Heart right ventricle (tissue), 16 donors: ENCODE data around the gene NOPCHAP1. TPM values are rescaled to one million over a fixed set of nuclear protein-coding genes. Genes with fewer than 3 reads are reported as not detected.

ENCODE experiments used
- ATAC-seq, 8 donors: fragments of 200-7000 bp; cut with Tn5 transposase; one replicate each; pipeline ENCODE4 v1.9.1; 2020; ENCODE audit warnings: mild to moderate bottlenecking in 8 of 8, moderate library complexity in 8 of 8, moderate number of reproducible peaks in 1 of 8
- DNase-seq, 2 donors: peaks; one replicate each; pipeline ENCODE4 v3.0.0-alpha.2; 2020
- H3K27ac ChIP-seq, 10 donors: fragments of 200-600 bp; sonication (generic) in 2 of 10; one replicate each; pipeline versions ENCODE4 v1.5.0 to v1.8.0; 2020 to 2022; ENCODE audit warnings: mild to moderate bottlenecking in 3 of 10
- H3K27me3 ChIP-seq, 7 donors: fragments of 200-600 bp; one replicate each; pipeline ENCODE4 v1.8.0; 2021 to 2022; ENCODE audit warnings: mild to moderate bottlenecking in 2 of 7
- H3K36me3 ChIP-seq, 9 donors: fragments of 200-600 bp; sonication (generic) in 1 of 9; one replicate each; pipeline versions ENCODE4 v1.5.0 to v1.8.0; 2020 to 2022; ENCODE audit warnings: mild to moderate bottlenecking in 2 of 9
- H3K4me1 ChIP-seq, 9 donors: fragments of 200-600 bp; sonication (generic) in 1 of 9; one replicate each; pipeline versions ENCODE4 v1.5.0 to v1.8.0; 2020 to 2022; ENCODE audit warnings: mild to moderate bottlenecking in 4 of 9
- H3K4me3 ChIP-seq, 10 donors: fragments of 200-600 bp; sonication (generic) in 2 of 10; one replicate each; pipeline versions ENCODE4 v1.5.0 to v1.8.0; 2020 to 2022; ENCODE audit warnings: mild to moderate bottlenecking in 7 of 10, moderate library complexity in 2 of 10
- H3K9me3 ChIP-seq, 11 donors: fragments of 200-600 bp in 10 of 11; sonication (generic) in 2 of 11; one replicate each; pipeline versions ENCODE4 v1.5.0 to v1.8.0; 2013 to 2022; ENCODE audit warnings: mild to moderate bottlenecking in 2 of 11, control low read depth in 1 of 11, moderate library complexity in 1 of 11
- CTCF ChIP-seq, 9 donors: fragments of 200-600 bp; sonication (generic) in 2 of 9; IDR thresholded peaks; one replicate each; pipeline versions ENCODE4 v1.5.0 to v1.8.0; 2021 to 2022; ENCODE audit warnings: antibody characterized with exemption in 9 of 9, mild to moderate bottlenecking in 5 of 9, moderate library complexity in 1 of 9
- WGBS, 2 donors: extraction: QIAGEN DNeasy Blood & Tissue Kit; methylation state at CpG; one replicate each; pipeline ENCODE4 v1.1.7; 2013; ENCODE audit warnings: inconsistent platforms in 1 of 2; 5-methylcytosine and 5-hydroxymethylcytosine counted together
- intact Hi-C, 10 donors: fragments of 100-400 bp; cut with DNase I; formaldehyde crosslinking; loops; one replicate each; pipeline versions ENCODE4 v1.11.1 to v1.14.2; 2022
- polyA plus RNA-seq, 2 donors: library from polyadenylated mRNA; stranded (reverse); fragments of 200-250 nt; gene quantifications; one replicate each; pipeline ENCODE4 v1.2.3, GENCODE V29; 2013
- total RNA-seq, 10 donors: library from RNA; stranded (reverse); fragmentation: NEBNext Ultra II Directional in 3 of 10; extraction: Animal tissue kit (Norgen Biotek cat#: 25700) in 3 of 10; gene quantifications; one replicate each; pipeline versions ENCODE4 v1.2.1 to v1.2.4, GENCODE V29; 2021 to 2023
- donor health status: Arrhythmogenic right ventricular cardiomyopathy.
- donor health status: ischemic (EF 13 %, LVEDD 7.1; RV severe dilation, severe dysfunction).
- donor health status: healthy with polysubstance abuse.
- donor health status: DM: no; HTN: yes; CAD: no.
- donor health status: DM: no; HTN: no; CAD: no.
- donor health status: ischemic (EF 25% LVEDD 6.9; RV normal size, moderate dysfunction).
- donor health status: ischemic (EF 25% LVEDD 5.7; RV mildly dilated, moderate dysfunction).
- donor health status: healthy.
- donor health status: DM: yes; HTN: yes; CAD: no.
- donor health status: Ischemic cardiomyopathy.
- donor health status: ischemic (EF 35%, LVEDD 5.7; RV mildly dilated, moderate dysfunction).
- donor health status: nonischemic (EF 11% LVEDD 7.7; RV severe dilation, severe dysfunction).
- donor health status: DM: yes; HTN: yes; CAD: no.
- donor health status: PGD.
- donor health status: ischemic (EF 29% LVEDD 5.4; RV normal size, mild dysfunction).
- donor health status: nonischemic (EF 23%, LVEDD 6.1; RV moderate dilation, normal function).

Gene NOPCHAP1
- total and polyA plus RNA-seq, 12 donors: 4.5 to 14.5 (median 10.9) TPM

GRCh38 chr12:104957719-104958000 is 28.5 kb upstream of the NOPCHAP1 start:
- ATAC-seq (peak in 7 of 8 donors; percentile 12 to 63 (median 33)), DNase-seq (peak; percentile 12 to 30)
- Histone ChIP-seq H3K36me3 (no peaks in the 10 kb centered on the region), H3K27me3 (peaks cover 0 to 29% (median 7%) of the 10 kb centered on the region in 7 donors), H3K27ac (peak overlapping the region in 8 of 10 donors; percentile 31 to 86 (median 66)), H3K4me3 (peak overlapping the region; percentile 61 to 87 (median 76)), H3K4me1 (peaks cover 0 to 32% (median 10%) of the 10 kb centered on the region in 9 donors), H3K9me3 (no peaks in the 10 kb centered on the region)
- no peak for TF ChIP-seq CTCF (IDR thresholded peaks at IDR 0.05)
- WGBS, 2 donors: 0 to 1% methylated on average over 30 to 31 of the region's 31 CpGs
- intact Hi-C loops: no loop called here

- Histone ChIP-seq H3K4me1 (peaks cover 0 to 32% (median 10%) of the 10 kb centered on the region in 9 donors), H3K9me3 (no peaks in the 10 kb centered on the region), H3K27ac (peak within 1 kb of the TSS in 8 of 10 donors; percentile 31 to 86 (median 68)), H3K36me3 (no peaks in the 10 kb centered on the region), H3K4me3 (peak within 1 kb of the TSS; percentile 61 to 87 (median 76)), H3K27me3 (peaks cover 0 to 31% (median 12%) of the 10 kb centered on the region in 7 donors)
- TF ChIP-seq CTCF (IDR thresholded peaks at IDR 0.05): peak in 5 of 9 donors; percentile 3 to 63 (median 27)
- intact Hi-C loops: no loop called here
- peak; percentile 68 to 72 for DNase-seq
- 1% methylated on average over 83 of the region's 83 CpGs for WGBS, 2 donors
- peak; percentile 88 to 92 (median 91) for ATAC-seq
Observed at GRCh38 chr12:104958001-104958804, 27.9 kb upstream of the NOPCHAP1 start, which contains the start of gene SLC41A2. SLC41A2 (minus strand) TSS chr12:104958290; CDS start chr12:104928527, 29,763 bp downstream.

GRCh38 chr12:104958805-104959334 is 27.2 kb upstream of the NOPCHAP1 start:
- no peaks in the 10 kb centered on the region for H3K36me3 ChIP-seq
- peaks cover 0 to 32% (median 10%) of the 10 kb centered on the region in 9 donors for H3K4me1 ChIP-seq
- DNase-seq (no peak), ATAC-seq (peak in 1 of 8 donors; percentile 22)
- TF ChIP-seq CTCF (IDR thresholded peaks at IDR 0.05): peak in 1 of 9 donors; percentile 2
- H3K27me3 ChIP-seq: peaks cover 0 to 37% (median 14%) of the 10 kb centered on the region in 7 donors
- H3K27ac ChIP-seq: peak overlapping the region in 6 of 10 donors; percentile 31 to 86 (median 70)
- intact Hi-C loops: no loop called here
- WGBS, 2 donors: 55 to 61% methylated on average over 14 of the region's 14 CpGs
- H3K4me3 ChIP-seq: peak overlapping the region; percentile 37 to 87 (median 76)
- H3K9me3 ChIP-seq: no peaks in the 10 kb centered on the region

- H3K4me1 ChIP-seq: peaks cover 0 to 32% (median 10%) of the 10 kb centered on the region in 9 donors
- DNase-seq (no peak), ATAC-seq (no peak)
- intact Hi-C loops: no loop called here
- no peaks in the 10 kb centered on the region for H3K9me3 ChIP-seq
- H3K36me3 ChIP-seq: no peaks in the 10 kb centered on the region
- peak overlapping the region in 1 of 10 donors; percentile 86 for H3K27ac ChIP-seq
- peaks cover 0 to 40% (median 19%) of the 10 kb centered on the region in 7 donors for H3K27me3 ChIP-seq
- no peak for TF ChIP-seq CTCF (IDR thresholded peaks at IDR 0.05)
- peak overlapping the region in 3 of 10 donors; percentile 73 to 87 (median 77) for H3K4me3 ChIP-seq
- WGBS, 2 donors: 55 to 78% methylated on average over 2 of the region's 2 CpGs
Observed at GRCh38 chr12:104959335-104959841, 26.7 kb upstream of the NOPCHAP1 start.
